ENCODE measurements around the gene ZDHHC11.
"Not testable (repeated sequence)": the region's sequence is repeated elsewhere in the genome, so short reads cannot be mapped to it uniquely, and the experiment has no call there.

ZDHHC11 gene

DNA sequence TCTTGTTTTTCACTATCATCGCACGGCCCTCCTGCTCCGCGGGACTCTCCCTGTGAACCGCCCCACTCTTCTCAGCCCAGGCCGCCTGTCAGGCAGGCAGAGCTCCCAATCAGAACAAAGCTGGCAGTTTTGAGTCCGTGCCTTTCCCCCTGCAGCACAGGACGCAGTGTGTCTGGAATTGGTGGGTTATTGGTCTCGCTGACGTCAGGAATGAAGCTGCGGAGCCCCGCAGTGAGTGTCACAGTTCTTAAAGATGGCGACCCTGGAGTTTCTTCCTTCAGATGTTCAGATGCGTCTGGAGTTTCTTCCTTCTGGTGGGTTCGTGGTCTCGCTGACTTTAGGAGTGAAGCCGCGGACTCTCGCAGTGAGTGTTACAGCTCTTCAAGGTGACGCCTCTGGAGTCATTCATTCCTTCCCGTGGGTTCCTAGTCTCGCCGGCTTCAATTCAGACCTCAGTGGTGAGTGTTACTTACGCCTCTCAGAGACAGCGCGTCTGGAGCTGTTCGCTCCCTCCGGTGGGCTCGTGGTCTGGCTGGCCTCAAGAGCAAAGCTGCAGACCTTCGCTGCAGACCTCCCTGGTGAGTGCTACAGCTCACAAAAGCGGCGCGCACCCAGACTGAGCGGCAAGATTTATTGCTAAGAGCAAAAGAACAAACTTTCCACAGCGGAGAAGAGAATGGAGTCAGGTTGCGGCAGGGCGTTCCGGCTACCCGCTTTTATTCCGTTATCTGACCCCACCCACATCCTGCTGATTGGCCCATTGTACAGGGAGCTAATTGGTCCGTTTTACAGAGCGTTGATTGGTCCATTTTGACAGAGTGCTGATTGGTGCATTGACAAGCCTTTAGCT is 73.7 kb downstream of the ZDHHC11 start:
- H3K4me3 ChIP-seq (ENCODE audit: low read length), result peak overlapping the region; percentile 35
- no peak for DNase-seq (ENCODE audit: low read depth)
- TF ChIP-seq, protein P1, sequence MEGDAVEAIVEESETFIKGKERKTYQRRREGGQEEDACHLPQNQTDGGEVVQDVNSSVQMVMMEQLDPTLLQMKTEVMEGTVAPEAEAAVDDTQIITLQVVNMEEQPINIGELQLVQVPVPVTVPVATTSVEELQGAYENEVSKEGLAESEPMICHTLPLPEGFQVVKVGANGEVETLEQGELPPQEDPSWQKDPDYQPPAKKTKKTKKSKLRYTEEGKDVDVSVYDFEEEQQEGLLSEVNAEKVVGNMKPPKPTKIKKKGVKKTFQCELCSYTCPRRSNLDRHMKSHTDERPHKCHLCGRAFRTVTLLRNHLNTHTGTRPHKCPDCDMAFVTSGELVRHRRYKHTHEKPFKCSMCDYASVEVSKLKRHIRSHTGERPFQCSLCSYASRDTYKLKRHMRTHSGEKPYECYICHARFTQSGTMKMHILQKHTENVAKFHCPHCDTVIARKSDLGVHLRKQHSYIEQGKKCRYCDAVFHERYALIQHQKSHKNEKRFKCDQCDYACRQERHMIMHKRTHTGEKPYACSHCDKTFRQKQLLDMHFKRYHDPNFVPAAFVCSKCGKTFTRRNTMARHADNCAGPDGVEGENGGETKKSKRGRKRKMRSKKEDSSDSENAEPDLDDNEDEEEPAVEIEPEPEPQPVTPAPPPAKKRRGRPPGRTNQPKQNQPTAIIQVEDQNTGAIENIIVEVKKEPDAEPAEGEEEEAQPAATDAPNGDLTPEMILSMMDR (conservative IDR thresholded peaks at IDR 0.05; ENCODE audit: low read length), result no peak

DNA sequence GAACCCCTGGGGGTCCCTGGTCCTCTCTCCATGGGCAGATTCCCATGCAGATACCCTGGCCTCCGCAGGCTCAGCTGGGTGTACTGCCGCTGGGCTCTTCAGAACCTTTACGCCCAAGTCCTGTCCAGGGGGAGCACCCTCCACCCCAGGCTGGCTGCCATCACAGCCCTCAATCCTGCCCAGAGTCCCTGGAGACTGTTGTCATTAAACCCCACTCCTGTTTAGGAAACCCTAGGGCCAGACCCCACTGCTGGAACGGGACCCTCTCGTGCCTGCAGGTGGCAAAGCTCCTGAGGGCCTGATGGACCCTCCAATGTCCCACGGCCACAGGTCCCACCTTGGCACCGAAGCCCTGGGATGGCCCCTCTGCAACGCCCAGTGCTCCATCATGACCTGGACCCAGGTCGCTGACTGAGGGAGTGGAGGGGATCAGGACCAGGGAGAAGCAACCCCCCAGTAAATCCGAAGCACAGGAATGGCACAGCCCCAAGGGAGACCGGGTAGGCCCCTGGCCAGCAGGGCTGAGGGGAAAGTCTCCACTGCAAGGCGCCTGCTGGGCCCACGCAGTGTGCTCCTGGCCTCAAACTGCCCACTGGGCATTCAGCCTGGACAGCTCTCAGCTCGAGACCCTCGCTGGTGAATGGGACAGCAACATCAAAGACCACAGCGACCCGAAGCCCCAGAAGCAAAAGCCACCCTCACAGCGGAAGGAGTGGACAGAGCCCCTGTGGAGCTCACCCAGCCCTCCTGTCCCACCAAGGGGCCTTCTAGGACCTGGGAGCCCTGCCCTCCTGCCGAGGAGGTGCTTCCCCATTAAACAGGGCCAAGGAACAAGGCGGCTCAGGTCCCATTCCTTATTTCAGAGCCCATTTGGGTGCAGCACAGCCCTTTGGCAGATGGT is 74.6 kb downstream of the ZDHHC11 start:
- TF ChIP-seq, protein P1 (conservative IDR thresholded peaks at IDR 0.05; ENCODE audit: low read length), result no peak
- no peak for DNase-seq (ENCODE audit: low read depth)
- no peak overlapping the region; the same call in 1 of the 2 replicates for H3K4me3 ChIP-seq (ENCODE audit: low read length)

DNA sequence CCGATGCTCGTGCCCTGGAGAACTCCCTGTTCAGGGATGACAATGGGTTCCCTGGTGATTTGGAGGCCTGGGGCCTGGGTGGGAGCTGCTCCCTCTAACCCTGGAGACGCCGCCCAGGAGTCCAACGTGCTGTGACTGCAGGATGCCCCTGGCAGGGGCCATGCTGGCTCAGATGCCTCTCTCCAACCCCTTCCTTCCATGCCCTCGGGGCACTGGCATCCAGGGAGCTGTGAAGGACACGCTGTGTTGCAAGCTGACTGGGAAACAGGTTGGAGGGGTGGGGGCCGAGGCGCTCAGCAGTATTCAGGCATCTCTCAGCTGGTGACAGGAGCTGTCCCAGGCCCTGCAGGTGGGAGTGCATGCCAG is 75.2 kb downstream of the ZDHHC11 start:
- not testable (repeated sequence) for H3K4me3 ChIP-seq (ENCODE audit: low read length); DNase-seq (ENCODE audit: low read depth)

DNA sequence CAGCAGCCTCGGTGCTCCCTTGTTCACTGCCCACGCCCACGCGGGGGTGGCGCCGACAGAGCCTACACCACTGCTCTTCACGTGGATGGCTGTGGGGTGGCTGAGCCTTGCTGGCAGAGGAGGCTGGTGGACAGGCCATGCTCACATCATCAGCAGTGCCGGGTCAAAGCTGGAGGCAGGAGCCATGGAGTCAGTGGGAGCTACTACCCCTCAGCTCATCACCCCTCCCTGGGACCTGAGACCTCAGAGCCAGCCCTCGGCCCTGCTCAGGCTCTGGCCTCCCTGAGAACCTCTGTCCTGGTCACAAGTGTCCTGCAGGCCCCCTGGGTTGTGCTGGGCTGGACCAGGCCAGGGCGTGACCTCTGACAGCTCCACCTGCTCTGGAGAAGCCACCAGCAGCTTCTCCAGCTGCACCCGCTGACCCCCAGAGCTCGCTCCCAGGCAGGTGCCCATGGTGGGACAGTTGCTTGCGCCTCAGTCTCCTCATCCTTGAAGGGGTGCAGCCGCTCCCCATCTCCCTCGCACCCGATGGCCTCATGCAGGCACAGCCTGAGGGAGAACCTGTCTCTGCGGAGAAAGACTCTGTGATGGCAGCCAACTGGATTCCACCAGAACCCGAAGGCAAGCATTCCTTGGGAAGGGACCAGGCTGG is 75.8 kb downstream of the ZDHHC11 start:
- DNase-seq (ENCODE audit: low read depth); H3K4me3 ChIP-seq (ENCODE audit: low read length): not testable (repeated sequence)

DNA sequence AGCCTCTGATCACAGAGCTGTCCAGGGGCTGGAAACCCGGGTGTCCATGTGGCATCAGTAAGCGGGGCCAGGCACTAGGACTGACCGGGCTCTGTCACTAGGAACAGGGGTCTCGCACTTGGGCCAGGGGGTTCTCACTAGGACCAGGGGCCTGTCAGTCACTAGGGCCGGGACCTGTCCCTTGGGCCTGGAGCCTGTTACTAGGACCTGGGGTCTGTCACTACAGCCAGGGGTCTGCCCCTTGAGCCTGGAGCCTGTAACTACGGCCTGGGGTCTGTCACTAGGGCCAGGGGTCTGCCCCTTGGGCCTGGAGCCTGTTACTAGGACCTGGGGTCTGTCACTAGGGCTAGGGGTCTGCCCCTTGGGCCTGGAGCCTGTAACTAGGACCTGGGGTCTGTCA is 76.5 kb downstream of the ZDHHC11 start:
- not testable (repeated sequence) for H3K4me3 ChIP-seq (ENCODE audit: low read length); DNase-seq (ENCODE audit: low read depth)

DNA sequence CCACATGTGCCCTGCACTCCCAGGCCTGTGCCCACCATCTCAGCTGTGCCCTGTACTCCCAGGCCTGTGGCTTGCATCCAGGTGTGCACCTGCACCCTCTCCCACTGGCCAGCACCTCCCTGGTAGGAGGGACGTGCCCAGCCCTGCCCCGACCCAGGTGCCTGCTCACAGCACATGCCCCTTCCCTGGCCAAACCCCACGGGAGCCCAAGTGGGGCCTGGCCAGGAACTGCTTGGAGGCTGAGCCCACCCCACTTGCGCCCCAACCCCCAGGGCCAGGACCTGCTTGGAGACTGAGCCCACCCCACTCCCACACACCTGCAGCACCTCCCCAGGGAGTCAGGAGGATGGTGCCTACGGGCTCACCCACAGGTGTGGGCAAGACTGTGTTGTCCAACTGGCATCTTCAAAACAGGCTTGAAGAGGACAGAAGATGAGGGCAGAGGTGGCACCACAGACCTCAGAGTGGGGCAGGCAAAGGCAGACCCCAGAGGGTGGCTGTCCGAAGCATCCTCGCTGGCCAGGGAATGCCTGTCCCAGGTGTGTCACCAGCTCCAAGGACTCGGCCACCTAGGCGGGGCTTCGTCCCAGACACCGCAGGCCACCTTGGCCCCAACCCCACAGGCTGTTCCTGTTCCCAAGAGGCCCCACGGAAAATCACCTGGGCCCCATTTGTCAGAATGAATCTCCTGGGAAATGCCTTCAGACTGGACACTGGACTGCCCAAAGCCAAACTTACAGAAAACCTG is 77.1 kb downstream of the ZDHHC11 start:
- no peak overlapping the region for H3K4me3 ChIP-seq (ENCODE audit: low read length)
- TF ChIP-seq, protein P1 (conservative IDR thresholded peaks at IDR 0.05; ENCODE audit: low read length), result no peak
- DNase-seq (ENCODE audit: low read depth), result no peak

DNA sequence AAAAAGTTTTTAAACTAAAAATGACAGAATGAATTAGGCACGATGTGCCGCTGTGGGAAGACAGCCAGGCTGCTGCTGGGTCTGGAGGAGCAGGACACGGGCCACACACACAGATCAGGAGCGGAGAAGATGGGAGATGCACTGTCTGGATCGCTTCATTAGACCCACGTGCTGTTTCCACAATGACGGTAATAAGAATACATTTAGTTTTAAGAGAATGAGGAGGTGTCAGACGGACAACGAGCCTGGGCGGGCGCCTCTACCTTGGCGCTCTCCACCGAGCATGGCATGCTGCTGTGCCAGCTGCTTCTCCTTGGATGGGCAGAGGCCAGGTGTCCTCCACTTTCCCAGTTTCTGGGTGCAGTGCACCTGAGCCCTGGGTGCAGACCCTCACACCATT is 77.9 kb downstream of the ZDHHC11 start:
- DNase-seq (ENCODE audit: low read depth), result not testable (repeated sequence)

DNA sequence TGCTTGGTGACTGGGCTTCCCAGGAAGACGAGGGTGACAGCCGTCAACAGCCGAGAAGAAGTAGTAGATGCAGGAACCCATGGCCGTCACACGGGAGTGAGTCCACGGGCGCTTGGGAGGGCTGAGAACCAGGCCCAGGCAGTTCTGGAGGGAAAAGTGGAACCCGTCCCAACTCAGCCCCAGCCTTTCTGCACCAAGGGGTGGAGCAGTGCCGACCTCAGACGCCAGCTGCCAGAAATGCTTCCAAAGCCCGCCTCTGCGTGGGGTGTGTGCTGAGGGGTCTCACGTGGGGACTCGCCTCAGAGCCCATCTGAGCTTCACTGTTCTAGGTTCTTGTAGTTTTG is 78.3 kb downstream of the ZDHHC11 start:
- H3K4me3 ChIP-seq (ENCODE audit: low read length); DNase-seq (ENCODE audit: low read depth): not testable (repeated sequence)

More for the DNA sequence above, 77.9 kb downstream of the ZDHHC11 start:
- H3K4me3 ChIP-seq (ENCODE audit: low read length), result not testable (repeated sequence)

DNA sequence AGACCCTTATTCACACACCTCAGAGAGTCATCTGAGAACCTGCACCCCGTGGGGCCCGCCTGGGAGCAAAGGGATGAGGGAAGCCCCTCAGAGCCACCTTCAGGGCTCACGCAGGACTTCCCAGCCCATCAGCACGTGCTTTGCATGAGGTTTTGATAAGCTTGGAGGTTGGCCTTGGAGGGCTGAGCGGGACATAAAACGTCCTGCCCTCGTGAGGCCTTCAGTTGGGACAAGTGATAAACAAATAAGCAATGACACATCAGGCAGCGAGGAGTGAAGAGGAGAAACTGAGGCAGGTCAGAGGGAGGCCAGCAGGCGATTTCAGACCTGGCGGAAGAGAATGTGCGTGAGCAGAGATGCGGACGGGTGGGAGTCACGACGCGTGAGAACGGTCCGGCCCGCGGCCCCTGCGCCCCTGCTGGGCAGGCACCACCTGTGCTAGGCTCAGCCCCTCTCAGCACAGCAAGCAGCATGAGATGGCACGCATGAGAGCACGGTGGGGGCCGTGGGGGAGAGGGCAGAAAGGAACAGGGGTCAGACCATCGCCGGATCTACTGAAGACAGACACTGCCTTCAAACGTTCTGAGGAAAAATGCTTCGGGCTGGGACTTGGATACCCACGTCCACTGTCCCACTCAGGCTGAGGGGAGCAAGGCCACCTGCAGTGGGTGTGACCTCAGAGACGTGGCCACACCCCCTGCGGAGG is 78.8 kb downstream of the ZDHHC11 start:
- DNase-seq (ENCODE audit: low read depth); H3K4me3 ChIP-seq (ENCODE audit: low read length): not testable (repeated sequence)

DNA sequence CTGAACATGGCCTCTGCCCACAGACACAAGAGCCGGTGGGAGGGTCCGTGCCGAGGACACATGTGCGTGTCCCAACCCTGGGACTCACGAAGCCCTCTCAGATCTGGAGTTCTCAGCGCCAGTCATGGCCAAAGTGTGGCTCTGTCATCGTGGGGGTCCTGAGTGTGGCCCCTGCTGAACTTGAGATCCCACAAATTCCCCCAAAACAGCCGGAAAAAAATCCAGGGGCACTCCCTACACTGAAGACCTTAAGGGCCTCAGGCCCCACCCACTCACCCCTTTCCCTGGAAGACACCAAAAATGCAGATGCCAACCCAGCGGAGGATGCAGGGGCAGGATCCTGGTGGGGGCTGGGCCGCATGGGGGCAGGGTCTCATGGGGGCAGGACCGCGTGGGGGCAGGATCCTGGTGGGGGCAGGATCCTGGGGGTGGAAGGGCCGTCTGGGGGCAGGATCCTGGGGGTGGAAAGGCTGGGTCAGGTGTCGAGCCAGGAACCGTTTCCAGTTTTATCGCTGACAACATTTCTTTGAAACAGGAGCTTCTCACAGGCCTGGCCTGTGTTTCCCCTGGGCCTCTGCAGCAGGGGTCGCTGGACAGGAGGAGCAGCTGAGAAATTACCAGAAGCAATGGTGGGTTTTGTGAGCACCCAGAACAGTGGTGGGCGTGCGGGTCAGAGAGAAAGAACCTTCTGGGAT is 79.6 kb downstream of the ZDHHC11 start:
- H3K4me3 ChIP-seq (ENCODE audit: low read length); DNase-seq (ENCODE audit: low read depth): not testable (repeated sequence)

DNA sequence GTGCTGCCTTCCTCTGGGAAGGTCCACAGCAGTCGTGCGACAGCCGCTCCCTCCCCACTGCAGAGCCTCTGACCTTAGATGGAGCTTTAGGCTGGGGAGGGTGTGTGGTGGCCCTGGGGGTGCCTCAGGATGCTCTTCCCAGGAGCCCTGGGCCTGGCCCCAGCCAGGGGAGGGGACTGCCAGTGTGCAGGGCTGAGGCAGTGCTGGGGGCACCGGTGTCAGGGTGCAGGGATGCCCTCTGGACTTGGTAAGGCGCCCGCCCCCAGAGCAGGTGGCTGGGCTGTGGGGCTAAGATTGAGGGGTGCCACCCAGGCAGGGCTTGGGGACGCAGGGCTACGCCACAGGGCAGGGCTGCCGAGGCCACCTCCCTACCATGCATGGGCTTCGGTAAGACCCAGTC is 80.2 kb downstream of the ZDHHC11 start:
- not testable (repeated sequence) for H3K4me3 ChIP-seq (ENCODE audit: low read length); DNase-seq (ENCODE audit: low read depth)

DNA sequence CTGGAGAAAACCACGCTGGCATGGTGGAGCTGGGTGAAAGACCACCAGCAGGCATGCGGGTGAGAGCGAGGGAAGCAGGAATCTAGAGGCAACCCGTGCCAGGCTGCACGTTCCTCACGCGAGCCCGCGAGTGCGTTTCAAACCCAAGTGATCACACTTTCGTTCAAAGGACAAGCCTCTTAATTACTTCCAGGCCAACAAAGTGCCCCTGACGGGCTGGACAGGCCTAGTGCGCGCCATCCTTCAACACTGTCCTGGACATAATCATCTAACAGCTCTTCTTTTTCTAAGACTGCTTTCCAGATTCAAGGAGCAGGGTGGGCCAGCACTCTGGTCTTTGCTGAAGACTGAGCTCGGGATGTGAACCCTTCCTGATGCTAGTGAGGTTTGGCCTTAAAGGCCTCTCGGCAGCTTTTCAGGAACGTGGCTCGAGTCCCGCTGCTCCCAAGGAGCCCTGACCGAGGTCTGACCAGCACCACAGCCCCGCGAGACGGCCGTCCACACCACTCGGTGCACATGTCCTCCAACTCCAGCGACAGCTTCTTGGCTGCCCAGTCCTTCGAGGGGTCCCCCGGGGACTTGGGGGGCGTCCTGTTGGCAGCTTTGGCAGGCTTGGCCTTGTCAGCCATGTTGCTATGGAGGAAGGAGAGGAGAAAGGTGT is 81.2 kb downstream of the ZDHHC11 start:
- not testable (repeated sequence) for H3K4me3 ChIP-seq (ENCODE audit: low read length); DNase-seq (ENCODE audit: low read depth)
